HepG2 (cell line): ENCODE measurements around the gene KHNYN. TPM values are rescaled to one million over a fixed set of nuclear protein-coding genes. Genes with fewer than 3 reads are reported as not detected.

Source experiments
- DZIP1 ChIP-seq: sonication (generic); formaldehyde crosslinking; IDR thresholded peaks from 2 replicates; pipeline ENCODE4 v1.5.0; 2020; ENCODE audit warnings: mild to moderate bottlenecking, missing genetic modification reagents
- EZH2 ChIP-seq: conservative IDR thresholded peaks from 2 replicates; pipeline ENCODE4 v1.6.1; 2012; ENCODE audit warnings: mild to moderate bottlenecking, low read depth, low read length, moderate library complexity
- FOXK1 ChIP-seq: sonication (generic); formaldehyde crosslinking; IDR thresholded peaks from 2 replicates; pipeline ENCODE4 v1.4.0; 2020; ENCODE audit warnings: low read depth, missing genetic modification reagents, borderline replicate concordance
- GATAD1 ChIP-seq: IDR thresholded peaks from 2 replicates; pipeline ENCODE4 v1.6.1; 2016; ENCODE audit warnings: missing genetic modification reagents, missing compliant biosample characterization
- ISL2 ChIP-seq: sonication (generic); formaldehyde crosslinking; IDR thresholded peaks from 2 replicates; pipeline ENCODE4 v1.5.0; 2020; ENCODE audit warnings: missing genetic modification reagents
- MBNL3 ChIP-seq: fragments of 250-450 bp; sonication (Bioruptor Pico); conservative IDR thresholded peaks from 2 replicates; pipeline ENCODE4 v1.8.0; 2022; ENCODE audit warnings: mild to moderate bottlenecking, inconsistent platforms
- MXI1 ChIP-seq: IDR thresholded peaks from 3 replicates; pipeline ENCODE4 v1.6.1; 2012; ENCODE audit warnings: low read depth, low read length, inconsistent platforms, borderline replicate concordance
- SNAI1 ChIP-seq: sonication (generic); formaldehyde crosslinking; IDR thresholded peaks from 2 replicates; pipeline ENCODE4 v1.5.0; 2020; ENCODE audit warnings: mild to moderate bottlenecking, missing genetic modification reagents, borderline replicate concordance
- ZBTB21 ChIP-seq: sonication (generic); formaldehyde crosslinking; IDR thresholded peaks from 2 replicates; pipeline ENCODE4 v1.4.0; 2020; ENCODE audit warnings: missing genetic modification reagents
- ZNF468 ChIP-seq: sonication (generic); formaldehyde crosslinking; IDR thresholded peaks from 2 replicates; pipeline ENCODE4 v1.8.0; 2022; ENCODE audit warnings: mild to moderate bottlenecking, moderate library complexity, missing genetic modification reagents
- ZNF768 ChIP-seq: sonication (generic); formaldehyde crosslinking; IDR thresholded peaks from 2 replicates; pipeline ENCODE4 v1.4.0; 2020; ENCODE audit warnings: missing genetic modification reagents
- polyA plus RNA-seq, 8 experiments: library from polyadenylated mRNA; depleted of rRNA in 3 of 8; stranded (reverse) in 7 of 8; unstranded in 1 of 8; fragments of >200 nt; fragmentation: Illumina TruSeq in 4 of 8; extraction: Trizol in 4 of 8; gene quantifications; 2 replicates each; pipeline versions ENCODE4 v1.2.1 to v1.2.3, GENCODE V29; 2011 to 2016; ENCODE audit warnings: low read depth in 4 of 8, missing spikeins in 1 of 8, mixed read lengths in 1 of 8; ENCODE audit not compliant: insufficient read depth in 1 of 8
- total RNA-seq, 5 experiments: library from RNA; depleted of rRNA; stranded (reverse); fragments of >200 nt; fragmentation: Illumina TruSeq; extraction: Trizol; gene quantifications; 2 replicates each; pipeline ENCODE4 v1.2.3, GENCODE V29; 2016; ENCODE audit warnings: low read depth in 1 of 5

KHNYN gene
- total and polyA plus RNA-seq, 2 of the 13 experiments (the other 11 are each of a cell fraction or from before 2014, with no cell fraction given), result 52.8 to 75.7 TPM

GRCh38 chr14:24414732-24415420 is 14.9 kb upstream of the KHNYN start (continued):
- no peak for TF ChIP-seq FOXK1 (CRISPR knock-in tag)
- TF ChIP-seq ZNF468 (CRISPR knock-in tag), result no peak
- TF ChIP-seq MXI1, result no peak
- no peak for TF ChIP-seq ZBTB21
- TF ChIP-seq ZNF768 (CRISPR knock-in tag), result 0 out of 2 replicates have a peak, but pooled peaks have one; percentile 13
- 0 out of 2 replicates have a peak, but pooled peaks have one; percentile 44 for TF ChIP-seq DZIP1
- TF ChIP-seq EZH2, result no peak
- no peak for TF ChIP-seq ISL2
- TF ChIP-seq GATAD1, result no peak
- no peak for TF ChIP-seq SNAI1 (CRISPR knock-in tag)
- TF ChIP-seq MBNL3, result no peak
